H9 (cell line): ENCODE results near the gene CCR2. TPM values are rescaled to one million over a fixed set of nuclear protein-coding genes. Genes with fewer than 3 reads are reported as not detected.

ENCODE experiments used
- DNase-seq: peaks from one replicate; pipeline ENCODE4 v3.0.0-alpha.2; 2017
- H2AFZ ChIP-seq: one replicate; pipeline ENCODE4 v1.6.1; 2013; ENCODE audit warnings: mild to moderate bottlenecking, low read length, control low read depth, moderate library complexity
- H2AK5ac ChIP-seq: 2 replicates; pipeline ENCODE4 v1.6.1; 2013; ENCODE audit warnings: low read length, control low read depth, mixed read lengths; ENCODE audit not compliant: insufficient read length
- H2BK120ac ChIP-seq: one replicate; pipeline ENCODE4 v1.6.1; 2013; ENCODE audit warnings: low read depth, mild to moderate bottlenecking, low read length, control low read depth, inconsistent platforms; ENCODE audit not compliant: poor library complexity, severe bottlenecking
- H2BK12ac ChIP-seq: 2 replicates; pipeline ENCODE4 v1.6.1; 2013; ENCODE audit warnings: low read length, control low read depth, mixed read lengths, low read depth; ENCODE audit not compliant: insufficient read length
- H2BK15ac ChIP-seq: 2 replicates; pipeline ENCODE4 v1.6.1; 2013; ENCODE audit warnings: low read depth, low read length, control low read depth
- H2BK20ac ChIP-seq: one replicate; pipeline ENCODE4 v1.6.1; 2013; ENCODE audit warnings: low read depth, mild to moderate bottlenecking, low read length, control low read depth, inconsistent platforms; ENCODE audit not compliant: poor library complexity, severe bottlenecking
- H2BK5ac ChIP-seq: 2 replicates; pipeline ENCODE4 v1.6.1; 2013; ENCODE audit warnings: low read length, control low read depth, mixed read lengths; ENCODE audit not compliant: insufficient read length
- H3K14ac ChIP-seq: 2 replicates; pipeline ENCODE4 v1.6.1; 2013; ENCODE audit warnings: low read length, control low read depth; ENCODE audit not compliant: insufficient read depth
- H3K18ac ChIP-seq: 2 replicates; pipeline ENCODE4 v1.6.1; 2013; ENCODE audit warnings: low read depth, mild to moderate bottlenecking, mixed read lengths, low read length, control low read depth; ENCODE audit not compliant: insufficient read length
- H3K23ac ChIP-seq: 2 replicates; pipeline ENCODE4 v1.6.1; 2013; ENCODE audit warnings: low read length, control low read depth, mixed read lengths, low read depth; ENCODE audit not compliant: insufficient read length
- H3K23me2 ChIP-seq: 2 replicates; pipeline ENCODE4 v1.6.1; 2013; ENCODE audit warnings: low read depth, mild to moderate bottlenecking, mixed read lengths, low read length, control low read depth; ENCODE audit not compliant: insufficient read length, poor library complexity, severe bottlenecking
- H3K27ac ChIP-seq: 2 replicates; pipeline ENCODE4 v1.5.1; 2013; ENCODE audit warnings: low read length, control low read depth, mixed read lengths, low read depth; ENCODE audit not compliant: insufficient read length
- H3K27me3 ChIP-seq: 2 replicates; pipeline ENCODE4 v1.6.1; 2013; ENCODE audit warnings: low read length, control low read depth, inconsistent platforms; ENCODE audit not compliant: insufficient read depth
- H3K4ac ChIP-seq: 2 replicates; pipeline ENCODE4 v1.6.1; 2013; ENCODE audit warnings: low read depth, mild to moderate bottlenecking, control low read depth, inconsistent platforms, low read length, moderate library complexity
- H3K4me1 ChIP-seq: 2 replicates; pipeline ENCODE4 v1.6.1; 2013; ENCODE audit warnings: low read length, control low read depth, inconsistent platforms; ENCODE audit not compliant: insufficient read depth
- H3K4me2 ChIP-seq: 2 replicates; pipeline ENCODE4 v1.6.1; 2013; ENCODE audit warnings: low read length, control low read depth, mixed read lengths; ENCODE audit not compliant: insufficient read length, insufficient read depth
- H3K56ac ChIP-seq: 2 replicates; pipeline ENCODE4 v1.6.1; 2013; ENCODE audit warnings: low read depth, mild to moderate bottlenecking, mixed read lengths, low read length, control low read depth; ENCODE audit not compliant: insufficient read length
- H3K79me1 ChIP-seq: 2 replicates; pipeline ENCODE4 v1.6.1; 2013; ENCODE audit warnings: low read depth, mild to moderate bottlenecking, moderate library complexity, low read length, control low read depth, inconsistent platforms; ENCODE audit not compliant: insufficient read depth, poor library complexity, severe bottlenecking
- H3K79me2 ChIP-seq: 2 replicates; pipeline ENCODE4 v1.6.1; 2013; ENCODE audit warnings: low read length, control low read depth, inconsistent platforms; ENCODE audit not compliant: insufficient read depth
- H3K9ac ChIP-seq: 2 replicates; pipeline ENCODE4 v1.6.1; 2013; ENCODE audit warnings: low read length, control low read depth, mixed read lengths; ENCODE audit not compliant: insufficient read length; ENCODE audit errors: extremely low read depth
- H3K9me3 ChIP-seq: one replicate; pipeline ENCODE4 v1.6.1; 2013; ENCODE audit warnings: low read depth, low read length, inconsistent platforms; ENCODE audit not compliant: control insufficient read depth
- H3T11ph ChIP-seq: one replicate; pipeline ENCODE4 v1.6.1; 2013; ENCODE audit warnings: mild to moderate bottlenecking, low read length, control low read depth, inconsistent platforms
- H4K20me1 ChIP-seq: one replicate; pipeline ENCODE4 v1.6.1; 2013; ENCODE audit not compliant: control insufficient read depth, insufficient read length, insufficient read depth
- H4K5ac ChIP-seq: 2 replicates; pipeline ENCODE4 v1.6.1; 2013; ENCODE audit warnings: low read depth, mild to moderate bottlenecking, mixed read lengths, low read length, control low read depth; ENCODE audit not compliant: insufficient read length
- H4K8ac ChIP-seq: replicated peaks from 2 replicates; pipeline ENCODE4 v1.6.1; 2013; ENCODE audit warnings: low read length, control low read depth, mixed read lengths, low read depth; ENCODE audit not compliant: insufficient read length
- H4K91ac ChIP-seq: 2 replicates; pipeline ENCODE4 v1.6.1; 2013; ENCODE audit warnings: low read depth, mild to moderate bottlenecking, moderate library complexity, mixed read lengths, low read length, control low read depth; ENCODE audit not compliant: insufficient read length
- H3K27ac Mint-ChIP-seq, 3 experiments: 2 replicates in 2 of 3; 3 replicates in 1 of 3; pipeline ENCODE4 v1.8.0; 2020 to 2021; ENCODE audit warnings: mixed read lengths in 3 of 3, mild to moderate bottlenecking in 1 of 3, moderate library complexity in 1 of 3
- H3K27me3 Mint-ChIP-seq: 2 replicates; pipeline ENCODE4 v1.8.0; 2021; ENCODE audit warnings: low read depth, mild to moderate bottlenecking, moderate library complexity, mixed read lengths
- H3K36me3 Mint-ChIP-seq, 3 experiments: 2 replicates in 2 of 3; 3 replicates in 1 of 3; pipeline ENCODE4 v1.8.0; 2020 to 2021; ENCODE audit warnings: low read depth in 3 of 3, mixed read lengths in 3 of 3; ENCODE audit not compliant: insufficient read depth in 1 of 3
- H3K4me1 Mint-ChIP-seq, 2 experiments: 2 replicates each; pipeline ENCODE4 v1.8.0; 2020; ENCODE audit warnings: mixed read lengths in 2 of 2
- H3K4me3 Mint-ChIP-seq, 2 experiments: 2 replicates in 1 of 2; 3 replicates in 1 of 2; pipeline ENCODE4 v1.8.0; 2020 to 2021; ENCODE audit warnings: mild to moderate bottlenecking in 2 of 2, mixed read lengths in 2 of 2, moderate library complexity in 1 of 2
- H3K9me3 Mint-ChIP-seq, 2 experiments: 2 replicates in 1 of 2; 3 replicates in 1 of 2; pipeline ENCODE4 v1.8.0; 2020; ENCODE audit warnings: mild to moderate bottlenecking in 2 of 2, mixed read lengths in 2 of 2, moderate library complexity in 1 of 2
- WGBS: extraction: QIAGEN DNeasy Blood & Tissue Kit; methylation state at CpG from one replicate; pipeline ENCODE4 v1.1.7; 2013; ENCODE audit warnings: missing lambda C conversion rate, low lambda C conversion rate, mixed read lengths; ENCODE audit not compliant: insufficient read length; ENCODE audit errors: extremely low coverage; 5-methylcytosine and 5-hydroxymethylcytosine counted together
- total RNA-seq: library from RNA; stranded (reverse); gene quantifications from 2 replicates; pipeline ENCODE4 v1.2.1, GENCODE V29; 2021
- TF ChIP-seq, protein P1 (sequence below): fragments of 200-600 bp; sonication (generic); conservative IDR thresholded peaks from 3 replicates; pipeline ENCODE4 v1.8.0; 2021; ENCODE audit warnings: antibody characterized with exemption, mild to moderate bottlenecking

The CCR2 gene
- total RNA-seq, 1 experiment from 2014 or later: not detected

DNA sequence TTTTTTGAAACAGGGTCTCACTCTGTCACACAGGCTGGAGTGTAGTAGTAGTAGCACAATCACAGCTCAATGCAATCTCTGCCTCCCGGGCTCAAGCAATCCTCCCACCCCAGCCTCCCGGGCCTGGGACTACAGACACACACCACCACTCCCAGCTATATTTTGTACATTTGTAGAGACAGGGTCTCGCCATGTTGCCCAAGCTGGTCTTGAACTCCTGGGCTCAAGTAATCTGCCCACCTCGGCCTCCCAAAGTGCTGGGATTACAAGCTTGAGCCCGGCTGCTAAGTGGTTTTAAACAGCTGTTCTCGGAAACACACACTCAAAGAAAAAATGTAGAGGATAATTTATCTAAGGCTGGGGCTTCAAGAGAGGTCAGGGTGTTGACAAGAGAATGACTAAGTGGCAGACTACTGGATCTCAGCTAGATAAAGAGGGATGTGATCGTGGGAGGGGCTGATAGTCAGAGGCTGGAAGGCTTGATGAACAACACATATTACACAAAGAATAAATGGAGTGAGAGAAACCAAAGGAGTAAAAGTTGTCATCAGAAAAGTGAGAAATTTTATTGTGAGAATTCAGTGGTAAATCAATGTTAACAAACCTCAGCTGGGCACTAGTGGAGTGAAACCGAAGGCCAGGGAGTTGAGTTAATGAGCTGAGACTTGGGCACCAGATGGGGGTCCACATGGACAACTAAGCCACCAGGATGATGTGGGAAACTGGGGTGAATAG lies 46.3 kb downstream of the CCR2 start:
- Histone ChIP-seq H3K14ac (no peak overlapping the region), H3K27me3 (no peaks in the 10 kb centered on the region), H4K5ac (no peak overlapping the region), H4K8ac (no peak overlapping the region), H3K9me3 (no peaks in the 10 kb centered on the region), H2BK20ac (no peak overlapping the region), H3K79me1 (no peaks in the 10 kb centered on the region), H2BK120ac (no peak overlapping the region), H2AK5ac (no peak overlapping the region), H3K56ac (no peak overlapping the region), H3K9ac (no peak overlapping the region), H3T11ph (no peak overlapping the region), H2BK12ac (no peak overlapping the region), H2BK15ac (no peak overlapping the region), H4K91ac (no peak overlapping the region), H3K27ac (no peak overlapping the region), H4K20me1 (no peaks in the 10 kb centered on the region), H3K23me2 (no peaks in the 10 kb centered on the region), H3K4me2 (no peak overlapping the region), H3K4ac (no peak overlapping the region), H3K79me2 (no peaks in the 10 kb centered on the region), H3K18ac (no peak overlapping the region), H3K4me1 (no peaks in the 10 kb centered on the region), H2AFZ (no peak overlapping the region), H2BK5ac (no peak overlapping the region), H3K23ac (no peak overlapping the region)
- no peak overlapping the region for H3K27ac Mint-ChIP-seq
- H3K4me3 Mint-ChIP-seq: no peak overlapping the region
- no peaks in the 10 kb centered on the region for H3K9me3 Mint-ChIP-seq
- no peaks in the 10 kb centered on the region for H3K36me3 Mint-ChIP-seq
- H3K4me1 Mint-ChIP-seq: peaks cover 0 to 2% of the 10 kb centered on the region in 2 experiments; a peak in 1 of 4 replicates
- H3K27me3 Mint-ChIP-seq: peaks cover 5% of the 10 kb centered on the region
- TF ChIP-seq, protein P1, sequence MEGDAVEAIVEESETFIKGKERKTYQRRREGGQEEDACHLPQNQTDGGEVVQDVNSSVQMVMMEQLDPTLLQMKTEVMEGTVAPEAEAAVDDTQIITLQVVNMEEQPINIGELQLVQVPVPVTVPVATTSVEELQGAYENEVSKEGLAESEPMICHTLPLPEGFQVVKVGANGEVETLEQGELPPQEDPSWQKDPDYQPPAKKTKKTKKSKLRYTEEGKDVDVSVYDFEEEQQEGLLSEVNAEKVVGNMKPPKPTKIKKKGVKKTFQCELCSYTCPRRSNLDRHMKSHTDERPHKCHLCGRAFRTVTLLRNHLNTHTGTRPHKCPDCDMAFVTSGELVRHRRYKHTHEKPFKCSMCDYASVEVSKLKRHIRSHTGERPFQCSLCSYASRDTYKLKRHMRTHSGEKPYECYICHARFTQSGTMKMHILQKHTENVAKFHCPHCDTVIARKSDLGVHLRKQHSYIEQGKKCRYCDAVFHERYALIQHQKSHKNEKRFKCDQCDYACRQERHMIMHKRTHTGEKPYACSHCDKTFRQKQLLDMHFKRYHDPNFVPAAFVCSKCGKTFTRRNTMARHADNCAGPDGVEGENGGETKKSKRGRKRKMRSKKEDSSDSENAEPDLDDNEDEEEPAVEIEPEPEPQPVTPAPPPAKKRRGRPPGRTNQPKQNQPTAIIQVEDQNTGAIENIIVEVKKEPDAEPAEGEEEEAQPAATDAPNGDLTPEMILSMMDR: no peak
- no peak for DNase-seq
- WGBS: no CpG with 5 or more reads among the region's 8 CpGs
